SK-N-MC (cell line): Measurements from ENCODE around the gene FAM174C.
"Not testable (repeated sequence)": the region's sequence is repeated elsewhere in the genome, so short reads cannot be mapped to it uniquely, and the experiment has no call there.

ENCODE experiments used
- EZH2 ChIP-seq: fragments of 200-600 bp; sonication (generic); IDR thresholded peaks from one replicate; pipeline ENCODE4 v1.6.1; 2017; ENCODE audit warnings: antibody characterized with exemption
- FOXP2 ChIP-seq: optimal IDR thresholded peaks from 2 replicates; pipeline ENCODE3; 2011; ENCODE audit warnings: mild to moderate bottlenecking, moderate library complexity; ENCODE audit not compliant: insufficient read depth; ENCODE audit errors: extremely low read length, control extremely low read depth
- POLR2AphosphoS5 ChIP-seq: IDR thresholded peaks from 2 replicates; pipeline ENCODE4 v1.6.1; 2012; ENCODE audit warnings: mild to moderate bottlenecking, low read depth, low read length, borderline replicate concordance

- not testable (repeated sequence) for TF ChIP-seq POLR2AphosphoS5, EZH2, FOXP2
Observed at GRCh38 chr19:1246265-1247087, 28.9 kb upstream of the FAM174C start.
